Adipose tissue (tissue), 3 donors: ENCODE data around the gene LAMA2. TPM values are rescaled to one million over a fixed set of nuclear protein-coding genes. Genes with fewer than 3 reads are reported as not detected.
"Not testable (repeated sequence)": the region's sequence is repeated elsewhere in the genome, so short reads cannot be mapped to it uniquely, and the experiment has no call there.

ENCODE experiments used
- H3K27ac ChIP-seq: one replicate; pipeline ENCODE4 v1.5.1; 2013; ENCODE audit warnings: low read depth, low read length
- WGBS, 3 donors: extraction: QIAGEN DNeasy Blood & Tissue Kit; methylation state at CpG; one replicate each; pipeline ENCODE4 v1.1.7; 2013; 5-methylcytosine and 5-hydroxymethylcytosine counted together
- polyA plus RNA-seq, 3 donors: library from polyadenylated mRNA; stranded (reverse); fragments of 200-250 nt; gene quantifications; one replicate each; pipeline ENCODE4 v1.2.3, GENCODE V29; 2013
- donor health status: healthy with polysubstance abuse.
- donor health status: Bipolar disorder and iron deficiency.
- donor health status: healthy.

LAMA2 gene
- polyA plus RNA-seq, 3 donors = 9.7 to 36.0 (median 26.0) TPM

DNA sequence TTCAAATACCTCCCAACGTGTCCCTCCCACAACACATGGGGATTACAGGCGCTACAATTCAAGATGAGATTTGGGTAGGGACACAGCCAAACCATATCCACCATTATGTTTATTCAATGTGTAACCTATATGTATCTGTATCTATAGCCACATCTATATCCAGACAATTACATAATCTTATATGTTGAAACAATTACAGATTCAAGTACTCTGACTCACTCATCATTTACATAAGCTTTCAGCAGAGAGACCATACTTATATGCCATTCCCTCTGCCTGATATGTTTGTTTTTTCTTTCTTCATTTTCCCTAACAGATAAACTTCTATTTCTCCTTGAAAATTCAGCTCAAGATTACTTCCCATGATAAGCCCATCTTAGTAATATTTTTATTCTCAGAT, 163.6 kb downstream of the LAMA2 start:
- 71 to 95% (median 81%) methylated on average over 2 of the region's 2 CpGs for WGBS, 3 donors
- no peak overlapping the region for H3K27ac ChIP-seq

DNA sequence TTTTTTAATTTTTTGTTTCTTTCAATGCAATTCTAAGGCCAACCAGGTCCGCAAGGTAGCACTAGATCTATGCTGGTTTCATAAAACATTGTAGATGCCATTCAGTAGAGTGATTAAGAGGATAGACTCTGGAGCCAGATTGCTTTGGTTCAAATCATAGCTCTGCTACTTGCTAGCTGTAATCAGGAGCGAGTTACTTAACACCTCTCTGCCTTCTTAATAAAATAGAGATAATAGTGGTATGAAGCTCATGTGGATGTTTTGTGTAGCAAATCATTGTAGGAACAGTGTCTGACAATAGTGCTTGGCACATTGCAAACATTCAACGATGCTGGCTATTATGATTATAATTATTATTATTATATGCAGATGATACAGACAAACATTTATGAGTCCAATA, 164.9 kb downstream of the LAMA2 start:
- WGBS, 3 donors = 78 to 86% (median 84%) methylated on average over 3 of the region's 3 CpGs
- no peak overlapping the region for H3K27ac ChIP-seq

DNA sequence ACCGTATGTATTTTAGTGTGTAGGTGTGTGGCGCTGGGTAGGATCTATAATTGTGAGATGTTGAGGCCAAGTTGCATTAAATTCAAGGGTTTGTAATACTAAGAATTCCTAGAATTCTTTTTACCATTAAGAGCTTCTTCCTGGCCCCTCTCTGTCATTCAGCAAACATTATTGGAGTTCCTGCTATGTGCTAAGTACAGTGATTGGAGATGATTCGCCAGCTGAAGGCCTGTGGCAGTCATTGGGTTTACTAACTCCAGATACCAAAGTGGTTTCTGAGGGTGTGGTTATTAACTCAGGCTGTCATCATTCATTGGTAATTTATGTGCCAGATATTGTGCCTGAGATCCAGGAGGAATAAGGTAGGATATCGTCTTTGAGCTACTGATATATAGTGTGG, 167.1 kb downstream of the LAMA2 start:
- H3K27ac ChIP-seq = no peak overlapping the region
- 78 to 89% (median 86%) methylated on average over 4 of the region's 4 CpGs for WGBS, 3 donors

DNA sequence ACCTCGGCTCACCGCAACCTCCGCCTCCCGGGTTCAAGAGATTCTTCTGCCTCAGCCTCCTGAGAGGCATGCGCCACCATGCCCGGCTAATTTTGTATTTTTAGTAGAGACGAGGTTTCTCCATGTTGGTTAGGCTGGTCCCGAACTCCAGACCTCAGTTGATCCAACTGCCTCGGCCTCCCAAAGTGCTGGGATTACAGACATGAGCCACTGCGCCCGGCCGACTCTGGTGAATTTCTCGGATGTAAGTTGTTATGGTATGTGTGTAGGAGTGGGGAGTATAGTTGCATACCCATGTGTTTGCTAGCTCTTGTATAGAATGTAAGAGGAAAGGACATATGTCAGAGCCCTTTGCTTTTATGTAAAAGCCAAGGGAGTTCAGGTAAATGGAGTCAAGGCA, 170.2 kb downstream of the LAMA2 start:
- H3K27ac ChIP-seq = not testable (repeated sequence)
- 88 to 95% (median 93%) methylated on average over 13 of the region's 13 CpGs for WGBS, 3 donors

DNA sequence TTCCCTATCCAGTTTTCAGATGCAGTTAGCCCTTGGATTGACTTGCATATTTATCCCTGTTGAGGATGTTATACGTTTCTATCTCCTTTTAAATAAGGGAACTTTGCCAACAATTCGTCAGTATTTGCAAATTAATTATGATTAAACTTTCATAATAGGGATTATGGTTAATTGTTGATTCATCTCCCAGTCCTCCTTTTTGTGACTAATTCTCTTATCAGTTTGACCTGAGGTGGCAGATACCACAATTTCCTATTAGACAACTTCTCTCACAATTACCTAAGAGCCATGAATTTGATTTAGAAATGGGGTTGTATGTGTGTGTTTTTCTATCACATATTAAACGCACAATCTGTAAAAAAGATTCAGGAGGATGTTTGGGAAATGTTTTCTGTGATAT, 172.9 kb downstream of the LAMA2 start:
- no peak overlapping the region for H3K27ac ChIP-seq
- WGBS, 3 donors = 39 to 55% (median 52%) methylated on average over 3 of the region's 3 CpGs

DNA sequence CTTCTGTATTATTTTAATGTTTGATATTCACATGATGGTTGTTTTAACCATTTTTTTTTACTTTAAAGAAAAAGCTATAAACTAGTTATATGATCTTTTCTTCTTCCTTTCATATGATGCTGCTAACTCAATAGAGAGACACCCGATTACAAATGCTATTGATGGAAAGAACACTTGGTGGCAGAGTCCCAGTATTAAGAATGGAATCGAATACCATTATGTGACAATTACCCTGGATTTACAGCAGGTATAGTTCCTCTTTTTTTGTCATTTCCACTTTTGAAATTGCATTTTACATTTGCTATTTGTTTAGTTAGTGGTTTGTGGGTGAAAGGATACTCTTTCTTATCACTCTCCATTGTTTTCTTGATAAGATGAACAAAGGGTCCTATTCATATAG, 176.7 kb downstream of the LAMA2 start:
- H3K27ac ChIP-seq = no peak overlapping the region
- WGBS, 3 donors = 62 to 75% (median 74%) methylated on average over 2 of the region's 2 CpGs

DNA sequence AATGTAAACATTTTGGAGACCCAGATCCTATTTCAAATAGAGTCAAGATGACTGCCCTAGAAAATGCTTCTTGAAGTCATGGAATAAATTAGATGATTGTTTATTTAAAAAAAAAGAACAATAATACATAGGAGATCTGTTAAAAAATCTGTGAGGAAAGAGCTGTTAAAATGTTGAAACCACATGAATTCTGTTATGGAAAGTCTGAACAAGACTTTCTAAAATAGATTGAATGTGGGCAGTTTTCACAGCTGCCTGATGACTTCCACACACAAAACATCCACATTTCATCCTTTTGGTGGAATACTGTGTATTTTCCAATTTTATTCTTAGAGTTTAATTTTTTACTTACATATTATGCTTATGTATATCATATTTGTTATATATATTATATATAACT, 186.1 kb downstream of the LAMA2 start:
- H3K27ac ChIP-seq = no peak overlapping the region

DNA sequence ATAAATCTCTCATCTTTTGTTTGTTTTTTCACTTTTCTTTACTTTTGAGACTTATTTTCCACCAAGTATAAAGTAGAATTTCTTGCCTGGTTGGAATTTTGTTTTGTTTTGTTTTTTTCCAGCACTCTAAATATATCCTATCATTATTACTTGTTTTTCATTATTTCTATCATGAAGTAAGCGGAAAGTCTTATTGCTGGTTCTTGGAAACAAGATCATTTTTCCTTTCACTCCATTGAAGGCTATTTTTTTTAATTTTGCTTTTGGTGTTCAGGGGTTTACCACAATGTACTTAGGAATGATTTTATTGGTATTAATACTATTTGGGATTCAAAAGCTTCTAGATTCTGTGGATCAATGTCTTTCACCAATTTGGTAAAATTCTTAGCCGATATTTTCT, 190.1 kb downstream of the LAMA2 start:
- H3K27ac ChIP-seq = no peak overlapping the region

DNA sequence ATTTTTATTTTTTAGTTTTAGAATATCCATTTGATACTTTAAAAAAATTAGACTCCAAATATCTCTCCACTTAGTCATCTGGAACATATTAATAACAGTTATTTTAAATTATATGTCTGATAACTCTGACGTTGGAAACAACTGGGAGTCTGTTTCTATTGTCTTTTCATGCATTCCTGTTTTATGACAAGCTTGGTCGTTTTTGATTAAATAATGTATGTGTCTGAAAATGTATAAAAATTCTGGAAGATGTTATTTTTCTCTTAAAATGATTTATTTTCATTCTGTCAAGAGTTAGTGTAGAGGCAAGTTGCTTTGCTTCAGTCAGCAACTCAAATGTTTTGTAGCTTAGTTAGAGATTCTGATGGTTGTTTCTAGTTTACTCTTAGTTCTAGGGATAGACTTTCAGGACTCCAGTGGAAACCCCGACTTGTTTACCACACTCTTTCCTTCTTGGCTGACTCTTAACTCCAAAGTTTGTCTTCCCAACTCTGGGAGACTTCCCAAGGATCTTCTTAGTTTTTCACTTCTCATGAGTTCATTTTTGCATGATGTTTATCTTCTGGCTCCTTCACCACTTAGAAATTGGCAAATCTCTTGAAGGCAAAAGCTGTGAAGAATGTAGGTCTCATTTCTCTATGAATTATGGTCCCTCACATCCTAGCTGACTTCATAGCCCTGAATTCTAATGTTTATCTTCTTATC, 190.9 kb downstream of the LAMA2 start:
- 45 to 52% (median 51%) methylated on average over 3 of the region's 3 CpGs for WGBS, 3 donors
- H3K27ac ChIP-seq = no peak overlapping the region

More for the DNA sequence above, 190.1 kb downstream of the LAMA2 start:
- 93 to 99% (median 95%) methylated on average over 2 of the region's 2 CpGs for WGBS, 3 donors

DNA sequence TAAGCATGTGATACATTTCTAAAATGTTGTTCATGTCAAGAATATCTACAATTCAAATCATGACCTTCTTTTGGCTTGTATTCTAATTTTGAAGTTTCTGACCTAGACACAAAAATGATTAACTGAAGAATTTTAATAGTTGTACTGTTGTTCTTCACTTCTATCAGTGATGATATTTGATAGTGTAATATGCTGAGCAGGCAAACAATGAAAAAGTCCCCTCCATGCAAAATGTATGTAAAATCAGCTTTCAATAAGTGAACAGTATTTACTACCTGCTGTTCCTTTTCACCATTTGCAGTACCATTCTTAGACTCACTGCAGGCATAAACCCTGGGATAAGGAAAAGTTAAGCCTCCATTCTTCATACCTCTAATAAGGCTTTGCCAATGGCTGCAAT, 201.5 kb downstream of the LAMA2 start:
- H3K27ac ChIP-seq = no peak overlapping the region

DNA sequence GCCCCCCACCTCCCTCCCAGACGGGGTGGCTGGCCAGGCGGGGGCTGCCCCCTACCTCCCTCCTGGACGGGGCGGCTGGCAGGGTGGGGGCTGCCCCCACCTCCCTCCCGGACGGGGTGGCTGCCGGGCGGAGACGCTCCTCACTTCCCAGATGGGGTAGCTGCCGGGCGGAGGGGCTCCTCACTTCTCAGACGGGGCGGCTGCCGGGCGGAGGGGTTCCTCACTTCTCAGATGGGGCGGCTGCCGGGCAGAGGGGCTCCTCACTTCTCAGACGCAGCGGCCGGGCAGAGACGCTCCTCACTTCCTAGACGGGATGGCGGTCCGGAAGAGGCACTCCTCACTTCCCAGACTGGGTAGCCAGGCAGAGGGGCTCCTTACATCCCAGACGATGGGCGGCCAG, 205.5 kb downstream of the LAMA2 start:
- WGBS, 3 donors = 91 to 94% (median 94%) methylated on average over 18 to 26 of the region's 26 CpGs
- H3K27ac ChIP-seq = not testable (repeated sequence)

DNA sequence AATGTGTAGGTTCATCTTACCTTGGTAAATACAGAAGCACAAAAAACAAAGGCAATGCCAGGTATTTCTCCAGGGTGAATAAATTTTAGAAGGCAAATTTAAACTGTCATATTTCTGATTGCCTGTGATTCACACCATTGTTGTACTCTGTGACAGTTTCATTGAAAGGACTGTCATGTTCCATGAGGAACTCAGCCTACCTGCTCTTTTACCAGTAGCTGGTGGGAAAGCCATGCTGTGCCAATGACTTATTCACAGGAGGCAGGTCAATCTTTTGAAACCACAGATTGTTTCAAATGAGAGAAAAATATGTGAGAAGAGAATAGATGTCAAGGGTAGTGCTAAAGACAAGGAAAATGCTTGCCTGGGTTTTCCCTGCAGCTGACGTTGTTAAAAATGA, 206.4 kb downstream of the LAMA2 start:
- H3K27ac ChIP-seq = no peak overlapping the region
- 85 to 97% (median 94%) methylated on average over 1 of the region's 1 CpG for WGBS, 3 donors

DNA sequence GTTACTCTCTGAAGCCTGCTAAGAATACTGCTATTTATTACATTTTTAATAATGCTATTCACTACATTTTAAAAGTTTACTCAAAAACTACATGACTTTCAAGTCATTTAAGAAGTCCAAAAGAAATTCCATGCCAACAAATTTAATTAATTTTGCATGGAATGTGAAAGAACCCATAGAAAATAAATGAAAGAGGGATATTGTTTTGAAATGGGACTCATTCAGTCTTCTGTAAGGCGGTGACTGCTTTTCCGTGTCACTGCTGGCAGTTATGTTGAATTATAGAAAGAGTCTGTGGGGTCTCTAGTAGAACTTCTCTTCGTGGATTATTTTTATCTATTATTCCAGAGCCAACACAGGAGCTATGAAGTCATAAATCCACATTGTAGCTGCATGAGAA, 211.2 kb downstream of the LAMA2 start:
- no peak overlapping the region for H3K27ac ChIP-seq
- WGBS, 3 donors = 41 to 54% (median 52%) methylated on average over 3 of the region's 3 CpGs

DNA sequence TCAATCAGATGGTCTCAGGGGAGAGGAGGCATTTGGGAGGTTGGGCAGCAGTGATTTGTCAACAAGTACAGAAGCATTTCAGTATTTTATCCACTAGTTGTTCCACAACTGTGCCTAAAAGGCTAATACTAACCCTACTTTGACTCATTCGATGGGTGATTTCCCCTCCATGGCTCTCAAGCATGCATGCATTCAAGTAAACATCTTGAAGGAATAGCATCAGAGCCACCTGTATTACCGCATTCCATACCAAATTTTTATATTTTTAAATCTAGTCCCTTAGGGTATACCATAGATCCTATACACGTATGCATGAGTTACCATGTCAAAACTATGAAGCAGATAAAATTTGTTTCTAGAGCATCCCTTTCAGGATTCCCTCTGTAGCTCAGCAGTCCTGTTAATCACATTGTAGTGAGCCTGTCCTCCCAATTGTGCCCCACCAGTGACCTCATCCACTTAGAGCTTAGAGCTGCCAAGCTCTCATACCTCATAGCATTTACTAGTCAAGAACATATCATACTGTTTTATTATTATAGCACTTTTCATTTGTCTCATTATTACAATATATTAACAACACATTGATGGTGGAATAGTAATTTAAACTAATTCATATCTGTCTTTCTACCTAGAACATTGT, 213.8 kb downstream of the LAMA2 start:
- 71 to 90% (median 84%) methylated on average over 3 of the region's 3 CpGs for WGBS, 3 donors
- H3K27ac ChIP-seq = no peak overlapping the region

DNA sequence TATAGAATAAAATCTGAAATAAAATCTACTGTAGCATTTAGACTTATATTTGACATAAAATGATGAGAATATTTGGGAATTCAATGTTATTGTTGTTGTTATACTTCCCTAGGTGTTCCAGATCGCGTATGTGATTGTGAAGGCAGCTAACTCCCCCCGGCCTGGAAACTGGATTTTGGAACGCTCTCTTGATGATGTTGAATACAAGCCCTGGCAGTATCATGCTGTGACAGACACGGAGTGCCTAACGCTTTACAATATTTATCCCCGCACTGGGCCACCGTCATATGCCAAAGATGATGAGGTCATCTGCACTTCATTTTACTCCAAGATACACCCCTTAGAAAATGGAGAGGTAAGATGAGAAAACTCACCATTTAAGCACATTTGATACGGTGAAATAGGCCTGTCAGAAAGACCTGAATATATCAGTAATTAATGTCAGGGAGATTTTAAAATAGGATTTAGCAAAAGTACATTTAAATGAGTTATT, 215.2 kb downstream of the LAMA2 start:
- WGBS, 3 donors = 83 to 94% (median 90%) methylated on average over 9 of the region's 9 CpGs
- no peak overlapping the region for H3K27ac ChIP-seq

DNA sequence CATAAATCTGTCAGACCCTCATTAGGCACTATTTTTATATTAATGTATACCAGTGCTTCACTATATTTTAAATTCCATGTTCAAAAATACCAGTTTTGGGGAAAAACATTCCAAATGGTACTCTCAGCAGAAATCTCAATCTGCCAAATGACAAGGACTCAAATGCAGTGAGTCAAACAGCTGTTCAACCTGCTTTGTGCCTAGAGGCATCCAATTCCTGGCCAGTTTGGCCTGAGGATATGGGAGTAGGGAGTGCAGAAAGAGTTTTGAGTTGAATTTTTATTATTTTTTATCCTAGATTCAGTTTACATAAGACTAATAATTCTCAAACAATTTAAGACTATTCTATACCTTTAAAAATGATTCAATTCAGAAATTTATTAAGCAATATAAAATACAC, 216.8 kb downstream of the LAMA2 start:
- no peak overlapping the region for H3K27ac ChIP-seq

DNA sequence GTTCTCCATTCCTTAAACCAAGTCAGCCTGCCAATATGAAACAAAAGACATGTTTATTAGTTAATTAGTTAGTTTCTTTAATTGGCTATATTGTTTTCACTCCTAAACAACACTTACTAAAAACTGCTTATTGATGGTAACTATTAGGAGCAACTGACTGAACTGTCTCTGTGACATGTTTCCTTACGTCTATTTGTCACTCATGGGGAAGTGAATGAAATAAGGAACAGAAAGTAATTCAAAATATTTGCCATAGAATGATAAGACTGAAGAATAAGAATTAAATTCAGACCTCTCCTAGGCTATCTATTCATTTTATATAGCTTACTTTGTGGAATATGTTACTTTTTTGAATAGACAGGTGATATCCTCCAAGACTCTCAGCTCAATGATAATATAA, 217.2 kb downstream of the LAMA2 start:
- 72 to 86% (median 77%) methylated on average over 1 of the region's 1 CpG for WGBS, 3 donors
- H3K27ac ChIP-seq = no peak overlapping the region

DNA sequence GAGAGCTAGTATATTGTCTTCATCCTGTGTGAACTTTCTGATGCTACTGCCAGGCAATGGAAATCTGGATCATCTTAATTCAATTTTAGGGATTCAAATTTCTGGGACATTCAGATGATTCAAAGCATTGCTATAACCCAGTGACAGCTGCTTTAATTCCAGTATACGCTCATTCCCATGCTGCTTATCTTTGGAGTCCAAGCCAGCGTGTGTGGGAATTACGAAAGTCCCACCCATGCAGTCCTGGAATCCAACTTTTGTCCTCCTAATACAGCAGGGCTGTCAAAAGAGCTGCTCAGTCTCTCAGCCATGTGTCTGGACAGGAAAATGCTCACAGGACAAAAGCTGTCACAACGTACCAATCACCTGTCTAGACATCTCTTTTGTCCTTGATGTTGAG, 219.8 kb downstream of the LAMA2 start:
- no peak overlapping the region for H3K27ac ChIP-seq
- 51 to 67% (median 62%) methylated on average over 4 of the region's 4 CpGs for WGBS, 3 donors

DNA sequence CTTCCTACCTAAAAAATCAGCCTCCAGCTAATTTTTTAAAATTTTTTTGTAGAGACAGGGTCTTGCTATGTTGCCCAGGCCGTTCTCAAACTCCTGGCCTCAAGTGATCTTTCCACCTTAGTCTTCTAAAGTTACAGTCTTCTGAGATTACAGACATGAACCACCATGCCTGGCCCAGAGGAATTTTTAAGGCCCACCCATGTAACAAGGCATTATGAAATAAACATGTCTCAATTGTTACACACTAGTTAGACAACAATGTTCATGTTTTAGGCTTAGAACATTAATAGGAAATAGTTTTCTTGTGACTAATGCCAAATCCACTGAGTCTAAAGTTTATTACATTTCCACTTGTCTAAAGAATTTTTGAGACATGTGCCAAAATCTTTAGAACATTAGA, 221.2 kb downstream of the LAMA2 start:
- 50 to 53% (median 52%) methylated on average over 1 of the region's 1 CpG for WGBS, 3 donors
- no peak overlapping the region for H3K27ac ChIP-seq

DNA sequence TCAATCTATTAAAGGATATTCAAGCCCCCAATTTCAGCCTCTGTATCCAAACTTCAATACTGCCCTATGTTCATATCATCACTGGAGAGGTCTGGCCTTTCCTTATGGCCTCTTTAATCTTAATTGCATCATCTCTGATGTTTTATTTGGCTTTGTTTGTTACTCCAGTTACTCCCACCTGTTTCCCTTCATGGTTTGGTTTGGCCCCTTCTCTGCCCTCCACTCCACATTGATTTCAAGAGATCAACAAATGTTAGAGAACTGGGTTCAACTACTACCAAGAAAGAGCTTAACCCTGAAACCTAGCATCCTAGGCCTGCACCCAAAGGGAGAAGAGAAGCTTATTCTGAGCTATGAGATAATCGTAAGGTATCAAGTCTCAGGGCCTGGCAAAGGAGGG, 221.6 kb downstream of the LAMA2 start:
- 78 to 89% (median 86%) methylated on average over 1 of the region's 1 CpG for WGBS, 3 donors

More for the DNA sequence above, 221.6 kb downstream of the LAMA2 start:
- H3K27ac ChIP-seq = no peak overlapping the region
